Measurements from ENCODE around the gene TUSC2. TPM values are rescaled to one million over a fixed set of nuclear protein-coding genes. Genes with fewer than 3 reads are reported as not detected.

The TUSC2 gene
- total and polyA plus RNA-seq, 10 of the 15 experiments (the other 5 are each of a cell fraction or from before 2014, with no cell fraction given) = 4.0 to 73.8 (median 34.3) TPM

DNA sequence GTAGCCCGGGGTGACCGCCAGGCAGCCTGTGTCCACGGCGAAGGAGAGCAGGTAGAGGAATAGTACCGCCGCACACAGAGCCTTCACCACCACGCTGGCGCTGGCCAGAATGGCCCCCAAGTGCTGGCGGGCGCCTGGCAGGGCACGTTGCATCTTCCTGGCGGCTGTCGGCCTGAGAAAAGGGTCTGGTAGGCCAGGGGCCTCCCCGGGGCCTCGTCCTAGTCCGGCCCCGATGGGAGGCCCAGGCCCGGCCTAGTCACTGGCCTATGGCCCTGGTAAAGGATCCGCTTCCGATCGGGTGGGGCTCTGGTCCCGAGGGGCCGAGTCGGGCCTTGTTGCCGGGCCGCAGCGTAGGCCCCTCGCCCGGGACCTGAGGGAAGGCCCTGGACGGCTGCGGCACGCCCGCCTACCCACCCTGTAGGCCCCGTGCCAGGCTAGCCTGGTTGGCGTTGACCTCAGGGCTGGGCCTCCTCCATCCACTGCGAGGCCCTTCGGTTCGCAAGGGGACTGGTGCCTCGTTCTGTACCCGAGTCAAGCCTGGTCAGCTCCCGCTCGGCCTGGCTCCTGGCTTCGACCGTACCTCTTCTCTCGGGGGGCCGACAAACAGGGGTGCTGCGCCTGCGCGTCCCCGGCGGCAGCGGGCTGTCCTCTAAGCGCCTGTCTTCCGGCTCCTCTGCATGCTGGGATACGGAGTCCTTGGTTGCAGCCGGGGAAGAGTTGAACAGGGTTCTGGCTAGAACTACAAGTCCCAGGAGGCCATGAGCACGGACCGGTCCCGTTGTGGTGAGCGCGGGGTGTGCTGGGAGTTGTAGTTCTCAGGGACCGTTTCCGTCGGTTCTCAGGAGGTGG is 31.1 kb upstream of the TUSC2 start, which contains the start of gene TMEM115 (continued):
- TF ChIP-seq IRF4 (IDR thresholded peaks at IDR 0.05; ENCODE audit: low read depth, low read length) = no peak
- no peak for TF ChIP-seq PML (IDR thresholded peaks at IDR 0.05; ENCODE audit: low read length)
- TF ChIP-seq, protein P1, sequence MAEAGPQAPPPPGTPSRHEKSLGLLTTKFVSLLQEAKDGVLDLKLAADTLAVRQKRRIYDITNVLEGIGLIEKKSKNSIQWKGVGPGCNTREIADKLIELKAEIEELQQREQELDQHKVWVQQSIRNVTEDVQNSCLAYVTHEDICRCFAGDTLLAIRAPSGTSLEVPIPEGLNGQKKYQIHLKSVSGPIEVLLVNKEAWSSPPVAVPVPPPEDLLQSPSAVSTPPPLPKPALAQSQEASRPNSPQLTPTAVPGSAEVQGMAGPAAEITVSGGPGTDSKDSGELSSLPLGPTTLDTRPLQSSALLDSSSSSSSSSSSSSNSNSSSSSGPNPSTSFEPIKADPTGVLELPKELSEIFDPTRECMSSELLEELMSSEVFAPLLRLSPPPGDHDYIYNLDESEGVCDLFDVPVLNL (IDR thresholded peaks at IDR 0.05; ENCODE audit: low read depth, low read length) = peak; percentile 14; the same call in 1 of the 2 replicates
- TF ChIP-seq NR2F1 (conservative IDR thresholded peaks at IDR 0.05) = 0 out of 2 replicates have a peak, but pooled peaks have one; percentile 43
- TF ChIP-seq, protein P2, sequence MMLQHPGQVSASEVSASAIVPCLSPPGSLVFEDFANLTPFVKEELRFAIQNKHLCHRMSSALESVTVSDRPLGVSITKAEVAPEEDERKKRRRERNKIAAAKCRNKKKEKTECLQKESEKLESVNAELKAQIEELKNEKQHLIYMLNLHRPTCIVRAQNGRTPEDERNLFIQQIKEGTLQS (IDR thresholded peaks at IDR 0.05; ENCODE audit: borderline replicate concordance, extremely low read depth, low read depth, low read length) = peak; percentile 65; the same call in 1 of the 2 replicates
- peak; percentile 99 for TF ChIP-seq CREM (IDR thresholded peaks at IDR 0.05; ENCODE audit: low read depth)
- TF ChIP-seq NRF1 (conservative IDR thresholded peaks at IDR 0.05; ENCODE audit: low read depth, low read length) = peak; percentile 86

DNA sequence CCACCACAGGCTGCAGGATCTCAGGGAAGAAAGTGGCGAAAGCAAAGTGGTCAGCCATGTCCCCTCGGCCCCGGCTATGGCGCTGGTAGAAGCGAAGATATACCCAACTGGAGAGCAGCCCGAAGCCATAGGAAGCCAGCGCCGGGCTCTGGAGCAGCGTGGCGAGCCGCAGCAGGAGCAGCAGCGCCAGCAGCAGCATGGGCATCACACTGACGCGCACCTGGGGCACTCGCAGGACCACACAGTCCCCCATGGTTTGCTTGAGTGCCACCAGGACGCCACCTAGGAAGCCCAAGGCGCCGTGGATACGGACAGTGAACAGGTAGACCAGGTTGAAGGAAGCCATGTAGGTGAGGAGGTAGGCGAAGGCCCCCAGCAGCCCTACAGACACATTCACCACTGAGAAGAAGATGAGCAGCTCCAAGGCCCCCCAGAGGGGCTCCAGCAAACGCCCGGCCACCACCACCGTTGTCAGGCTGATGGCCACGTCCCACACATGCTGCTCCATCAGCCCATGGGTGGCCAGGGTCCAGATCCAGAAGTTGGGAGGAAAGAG is 30.4 kb upstream of the TUSC2 start:
- BruUV-seq (replicated peaks) = no TSS peak
- Histone ChIP-seq H3K4me1 (ENCODE audit: control insufficient read depth, insufficient read depth, low read length) (peaks cover 18% of the 10 kb centered on the region), H3K4me3 (peak overlapping the region; percentile 78), H2AFZ (ENCODE audit: control insufficient read depth, low read depth, low read length) (no peak overlapping the region), H3K79me2 (ENCODE audit: control insufficient read depth, insufficient read depth, low read length) (peaks cover 33% of the 10 kb centered on the region), H3K9me3 (replicated peaks; ENCODE audit: control insufficient read depth, insufficient read depth, low read length) (no peaks in the 10 kb centered on the region), H3K27ac (ENCODE audit: control insufficient read depth, insufficient read depth) (peak overlapping the region; percentile 63), H3K4me2 (ENCODE audit: control insufficient read depth, insufficient read depth) (peak overlapping the region; percentile 97), H3K27me3 (replicated peaks in 1 of 2; ENCODE audit: control insufficient read depth in 2 of 2, insufficient read depth in 2 of 2, low read length in 1 of 2) (no peaks in the 10 kb centered on the region), H3K36me3 (ENCODE audit: control insufficient read depth in 2 of 2, insufficient read depth in 2 of 2, low read length in 1 of 2) (peaks cover 6 to 21% of the 10 kb centered on the region in 2 experiments; a peak in 2 of 4 replicates), H3K9ac (ENCODE audit: control insufficient read depth, insufficient read depth, low read length) (peak overlapping the region; percentile 85), H4K20me1 (ENCODE audit: control insufficient read depth, insufficient read depth) (peaks cover 2% of the 10 kb centered on the region; the same call in 1 of the 2 replicates)
- POLR2A ChIA-PET = interaction anchor here (2.5 kb wide), 1 partner anchor 21 kb away, joined by 8 read pairs; no protein-coding TSS in a partner anchor
- ATAC-seq (no peak), FAIRE-seq (no peak), DNase-seq (ENCODE audit: low read depth, low spot score) (no peak)
- SMC1A ChIA-PET (ENCODE audit: uncharacterized antibody, unreplicated experiment) = no interaction called here
- RAD21 ChIA-PET (ENCODE audit: unreplicated experiment) = no interaction called here
- CTCF ChIA-PET = interaction anchor here (2.9 kb wide), 1 partner anchor 10 kb away, joined by 22 read pairs; no protein-coding TSS in a partner anchor
- 51% methylated on average over 24 of the region's 24 CpGs for WGBS (ENCODE audit: insufficient coverage, insufficient replicate concordance, low lambda C conversion rate, missing lambda C conversion rate)
- intact Hi-C loops (cut with micrococcal nuclease; ENCODE audit: unreplicated experiment) (no loop called here), in situ Hi-C loops (cut with MboI) (loop anchor here (10.0 kb wide), 1 partner anchor 1026 kb away; the partner anchor contains the start of gene MANF)
- no peak for TF ChIP-seq RBBP5 (conservative IDR thresholded peaks at IDR 0.05)
- no peak for TF ChIP-seq WRNIP1 (IDR thresholded peaks at IDR 0.05; ENCODE audit: borderline replicate concordance, low read depth, low read length)
- no peak for TF ChIP-seq BMI1 (IDR thresholded peaks at IDR 0.05; ENCODE audit: borderline replicate concordance)
- TF ChIP-seq, protein P3, sequence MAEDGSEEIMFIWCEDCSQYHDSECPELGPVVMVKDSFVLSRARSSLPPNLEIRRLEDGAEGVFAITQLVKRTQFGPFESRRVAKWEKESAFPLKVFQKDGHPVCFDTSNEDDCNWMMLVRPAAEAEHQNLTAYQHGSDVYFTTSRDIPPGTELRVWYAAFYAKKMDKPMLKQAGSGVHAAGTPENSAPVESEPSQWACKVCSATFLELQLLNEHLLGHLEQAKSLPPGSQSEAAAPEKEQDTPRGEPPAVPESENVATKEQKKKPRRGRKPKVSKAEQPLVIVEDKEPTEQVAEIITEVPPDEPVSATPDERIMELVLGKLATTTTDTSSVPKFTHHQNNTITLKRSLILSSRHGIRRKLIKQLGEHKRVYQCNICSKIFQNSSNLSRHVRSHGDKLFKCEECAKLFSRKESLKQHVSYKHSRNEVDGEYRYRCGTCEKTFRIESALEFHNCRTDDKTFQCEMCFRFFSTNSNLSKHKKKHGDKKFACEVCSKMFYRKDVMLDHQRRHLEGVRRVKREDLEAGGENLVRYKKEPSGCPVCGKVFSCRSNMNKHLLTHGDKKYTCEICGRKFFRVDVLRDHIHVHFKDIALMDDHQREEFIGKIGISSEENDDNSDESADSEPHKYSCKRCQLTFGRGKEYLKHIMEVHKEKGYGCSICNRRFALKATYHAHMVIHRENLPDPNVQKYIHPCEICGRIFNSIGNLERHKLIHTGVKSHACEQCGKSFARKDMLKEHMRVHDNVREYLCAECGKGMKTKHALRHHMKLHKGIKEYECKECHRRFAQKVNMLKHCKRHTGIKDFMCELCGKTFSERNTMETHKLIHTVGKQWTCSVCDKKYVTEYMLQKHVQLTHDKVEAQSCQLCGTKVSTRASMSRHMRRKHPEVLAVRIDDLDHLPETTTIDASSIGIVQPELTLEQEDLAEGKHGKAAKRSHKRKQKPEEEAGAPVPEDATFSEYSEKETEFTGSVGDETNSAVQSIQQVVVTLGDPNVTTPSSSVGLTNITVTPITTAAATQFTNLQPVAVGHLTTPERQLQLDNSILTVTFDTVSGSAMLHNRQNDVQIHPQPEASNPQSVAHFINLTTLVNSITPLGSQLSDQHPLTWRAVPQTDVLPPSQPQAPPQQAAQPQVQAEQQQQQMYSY (CRISPR knock-in tag; IDR thresholded peaks at IDR 0.05) = no peak
- TF ChIP-seq, protein P4, sequence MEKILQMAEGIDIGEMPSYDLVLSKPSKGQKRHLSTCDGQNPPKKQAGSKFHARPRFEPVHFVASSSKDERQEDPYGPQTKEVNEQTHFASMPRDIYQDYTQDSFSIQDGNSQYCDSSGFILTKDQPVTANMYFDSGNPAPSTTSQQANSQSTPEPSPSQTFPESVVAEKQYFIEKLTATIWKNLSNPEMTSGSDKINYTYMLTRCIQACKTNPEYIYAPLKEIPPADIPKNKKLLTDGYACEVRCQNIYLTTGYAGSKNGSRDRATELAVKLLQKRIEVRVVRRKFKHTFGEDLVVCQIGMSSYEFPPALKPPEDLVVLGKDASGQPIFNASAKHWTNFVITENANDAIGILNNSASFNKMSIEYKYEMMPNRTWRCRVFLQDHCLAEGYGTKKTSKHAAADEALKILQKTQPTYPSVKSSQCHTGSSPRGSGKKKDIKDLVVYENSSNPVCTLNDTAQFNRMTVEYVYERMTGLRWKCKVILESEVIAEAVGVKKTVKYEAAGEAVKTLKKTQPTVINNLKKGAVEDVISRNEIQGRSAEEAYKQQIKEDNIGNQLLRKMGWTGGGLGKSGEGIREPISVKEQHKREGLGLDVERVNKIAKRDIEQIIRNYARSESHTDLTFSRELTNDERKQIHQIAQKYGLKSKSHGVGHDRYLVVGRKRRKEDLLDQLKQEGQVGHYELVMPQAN (conservative IDR thresholded peaks at IDR 0.05) = no peak
- TF ChIP-seq PML (IDR thresholded peaks at IDR 0.05; ENCODE audit: low read length) = no peak
- TF ChIP-seq MYB (IDR thresholded peaks at IDR 0.05; ENCODE audit: borderline replicate concordance, low read depth, low read length) = no peak
